ENCODE data around the gene BAHCC1.

GRCh38 chr17:81442791-81443190 lies 47.5 kb downstream of the BAHCC1 start:
- TF ChIP-seq CTCF (IDR thresholded peaks at IDR 0.05; ENCODE audit: low read depth, low read length) (no peak), EZH2phosphoT487 (IDR thresholded peaks at IDR 0.05; ENCODE audit: low read depth) (no peak)

All from OCI-LY3 (cell line).